ENCODE data around the gene ITGAV. TPM values are rescaled to one million over a fixed set of nuclear protein-coding genes. Genes with fewer than 3 reads are reported as not detected.

ITGAV gene
- total and polyA plus RNA-seq, 8 donors, result 9.0 to 83.3 (median 29.4) TPM

DNA sequence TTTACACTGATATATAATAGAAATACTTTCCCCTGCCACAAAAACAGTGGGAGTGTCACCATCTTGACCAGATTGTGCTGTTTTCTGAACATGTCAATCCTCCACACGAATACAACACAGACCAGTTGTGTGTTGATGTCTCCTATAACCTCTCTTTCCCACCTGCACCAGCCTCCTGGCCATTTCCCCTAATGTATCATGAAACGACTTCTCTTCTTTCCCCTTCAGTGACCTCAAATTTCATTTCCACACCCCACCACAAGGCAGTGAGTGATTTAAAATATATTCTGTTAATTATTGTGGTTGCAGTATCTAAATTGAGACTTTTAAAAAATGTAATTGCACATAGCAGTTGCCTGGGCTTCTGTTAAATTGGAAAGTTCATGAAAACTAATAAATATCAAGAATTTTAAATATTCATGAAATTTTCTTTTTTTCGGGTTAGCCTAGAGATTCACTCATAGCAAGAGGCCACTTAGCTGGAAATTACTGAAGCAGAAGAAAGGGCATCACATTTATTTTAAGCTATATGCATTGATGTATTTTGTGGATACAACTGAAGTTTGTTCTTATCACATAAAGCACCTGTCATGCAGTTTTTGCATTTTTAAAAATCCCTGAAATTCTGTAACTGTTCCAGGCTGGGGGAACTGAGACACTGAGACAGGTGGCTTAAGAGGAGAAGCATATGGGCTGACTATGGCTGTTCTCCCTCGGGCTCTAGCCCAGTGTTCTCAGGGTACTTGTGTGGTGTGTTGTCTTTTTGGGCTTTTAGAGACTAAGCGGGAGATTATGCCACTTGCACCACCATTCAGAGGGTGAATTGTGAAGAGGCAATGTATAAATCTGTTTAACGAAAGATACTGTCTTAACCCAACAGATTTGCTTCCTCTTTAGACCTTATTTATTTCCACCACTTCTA, 119.9 kb downstream of the ITGAV start:
- WGBS, 2 donors, result 83 to 87% methylated on average over 6 of the region's 6 CpGs

DNA sequence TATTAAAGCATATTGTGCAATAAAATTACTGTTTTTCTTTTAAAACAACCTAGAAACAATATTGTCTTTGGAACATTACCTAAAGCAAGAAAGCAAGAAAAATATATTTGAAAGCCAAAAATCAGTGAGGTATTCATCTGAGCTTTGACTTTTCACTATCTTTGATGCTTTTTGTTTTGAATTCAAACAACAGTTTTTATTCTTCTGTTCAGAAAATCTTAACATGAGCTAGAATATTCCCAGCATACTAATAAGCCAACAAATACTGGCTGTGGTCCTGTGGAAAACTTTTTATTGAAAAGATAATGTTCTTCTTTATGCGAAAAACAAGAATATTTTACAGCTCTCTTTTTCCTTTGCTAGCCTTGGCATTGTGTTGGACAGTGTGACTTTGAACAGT, 123.8 kb downstream of the ITGAV start:
- intact Hi-C loops (cut with DNase I), result no loop called here
- 86 to 89% methylated on average over 1 of the region's 1 CpG for WGBS, 2 donors
- FAIRE-seq, result no peak

More for the DNA sequence above, 119.9 kb downstream of the ITGAV start:
- Histone ChIP-seq H3K4me1 (no peaks in the 10 kb centered on the region), H3K36me3 (no peaks in the 10 kb centered on the region), H3K9me3 (no peaks in the 10 kb centered on the region), H3K27ac (no peak overlapping the region), H3K4me3 (no peak overlapping the region), H3K27me3 (no peaks in the 10 kb centered on the region)
- ATAC-seq (no peak), DNase-seq (no peak), FAIRE-seq (no peak)
- no peak for TF ChIP-seq CTCF (IDR thresholded peaks at IDR 0.05)
- intact Hi-C loops (cut with DNase I), result no loop called here

GRCh38 chr2:186714611-186715010, 124.8 kb downstream of the ITGAV start:
- H3K27ac ChIP-seq, result no peak overlapping the region
- no peak for DNase-seq
- no peak for FAIRE-seq
- H3K9me3 ChIP-seq, result no peaks in the 10 kb centered on the region
- H3K4me3 ChIP-seq, result no peak overlapping the region
- H3K27me3 ChIP-seq, result no peaks in the 10 kb centered on the region
- no peaks in the 10 kb centered on the region for H3K4me1 ChIP-seq
- WGBS, 2 donors, result 52 to 60% methylated on average over 2 of the region's 2 CpGs
- intact Hi-C loops (cut with DNase I), result no loop called here
- no peak for ATAC-seq
- H3K36me3 ChIP-seq, result no peaks in the 10 kb centered on the region
- TF ChIP-seq CTCF (IDR thresholded peaks at IDR 0.05), result no peak

More for the DNA sequence above, 123.8 kb downstream of the ITGAV start:
- no peak for DNase-seq
- H3K27ac ChIP-seq, result no peak overlapping the region
- no peak overlapping the region for H3K4me3 ChIP-seq
- no peaks in the 10 kb centered on the region for H3K4me1 ChIP-seq
- TF ChIP-seq CTCF (IDR thresholded peaks at IDR 0.05), result no peak
- no peaks in the 10 kb centered on the region for H3K36me3 ChIP-seq
- no peaks in the 10 kb centered on the region for H3K9me3 ChIP-seq
- no peak for ATAC-seq
- H3K27me3 ChIP-seq, result no peaks in the 10 kb centered on the region

DNA sequence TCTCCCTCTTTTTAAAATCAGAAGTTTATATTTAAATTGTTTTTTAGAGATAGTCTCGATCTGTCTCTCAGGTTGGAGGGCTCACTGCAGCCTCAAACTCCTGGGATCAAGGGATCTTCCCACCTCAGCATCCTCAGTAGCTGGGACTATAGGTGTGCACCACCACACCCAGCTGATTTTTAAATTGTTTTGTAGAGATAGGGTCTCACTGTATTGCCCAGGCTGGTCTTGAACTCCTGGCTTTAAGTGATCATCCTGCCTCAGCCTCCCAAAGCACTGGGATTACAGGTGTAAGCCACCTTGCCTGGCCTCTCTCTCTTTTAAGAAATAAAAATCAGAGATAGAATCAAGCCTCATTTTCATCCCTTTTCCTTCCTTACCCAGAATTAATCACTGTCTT, 126.1 kb downstream of the ITGAV start:
- no peaks in the 10 kb centered on the region for H3K27me3 ChIP-seq
- H3K4me1 ChIP-seq, result no peaks in the 10 kb centered on the region
- intact Hi-C loops (cut with DNase I), result no loop called here
- ATAC-seq (no peak), DNase-seq (no peak), FAIRE-seq (no peak)
- no peaks in the 10 kb centered on the region for H3K36me3 ChIP-seq
- no peak for TF ChIP-seq CTCF (IDR thresholded peaks at IDR 0.05)
- WGBS, 2 donors, result 83 to 86% methylated on average over 1 of the region's 1 CpG
- no peak overlapping the region for H3K4me3 ChIP-seq
- H3K27ac ChIP-seq, result no peak overlapping the region
- H3K9me3 ChIP-seq, result no peaks in the 10 kb centered on the region

GRCh38 chr2:186716899-186717298, 127.0 kb downstream of the ITGAV start:
- no peak for DNase-seq
- 73 to 87% methylated on average over 2 of the region's 2 CpGs for WGBS, 2 donors
- H3K4me3 ChIP-seq, result no peak overlapping the region
- no peaks in the 10 kb centered on the region for H3K9me3 ChIP-seq
- intact Hi-C loops (cut with DNase I), result no loop called here
- H3K27me3 ChIP-seq, result no peaks in the 10 kb centered on the region
- no peaks in the 10 kb centered on the region for H3K4me1 ChIP-seq
- H3K36me3 ChIP-seq, result no peaks in the 10 kb centered on the region
- FAIRE-seq, result no peak
- no peak for ATAC-seq
- TF ChIP-seq CTCF (IDR thresholded peaks at IDR 0.05), result no peak
- H3K27ac ChIP-seq, result no peak overlapping the region

All from pancreas (tissue), 10 donors.